WTC11 (cell line): ENCODE data around the gene DNAJC2.
"Not testable (repeated sequence)": the region's sequence is repeated elsewhere in the genome, so short reads cannot be mapped to it uniquely, and the experiment has no call there.

Experiments
- AFF4 ChIP-seq: sonication (generic); formaldehyde crosslinking; IDR thresholded peaks from 2 replicates; pipeline ENCODE4 v1.8.1; 2023; ENCODE audit warnings: mild to moderate bottlenecking, missing genetic modification reagents, borderline replicate concordance
- CBFB ChIP-seq: sonication (generic); formaldehyde crosslinking; IDR thresholded peaks from 2 replicates; pipeline ENCODE4 v1.8.1; 2022; ENCODE audit warnings: mild to moderate bottlenecking, low read depth, missing genetic modification reagents
- ELF4 ChIP-seq: sonication (generic); formaldehyde crosslinking; IDR thresholded peaks from 2 replicates; pipeline ENCODE4 v1.8.1; 2022; ENCODE audit warnings: low read depth, mild to moderate bottlenecking, moderate library complexity, missing genetic modification reagents
- ZBTB21 ChIP-seq: sonication (generic); formaldehyde crosslinking; IDR thresholded peaks from 2 replicates; pipeline ENCODE4 v1.8.1; 2023; ENCODE audit warnings: mild to moderate bottlenecking, missing genetic modification reagents, borderline replicate concordance
- TF ChIP-seq, protein P1 (sequence below): fragments of 250-450 bp; sonication (Bioruptor Pico); IDR thresholded peaks from 2 replicates; pipeline ENCODE4 v1.9.0; 2021; ENCODE audit warnings: mild to moderate bottlenecking
- TF ChIP-seq, protein P2 (sequence below): fragments of 200-600 bp; IDR thresholded peaks from 2 replicates; pipeline ENCODE4 v1.8.0; 2022; ENCODE audit warnings: antibody characterized with exemption
- TF ChIP-seq, protein P3 (sequence below): sonication (generic); formaldehyde crosslinking; IDR thresholded peaks from 2 replicates; pipeline ENCODE4 v1.8.1; 2022; ENCODE audit warnings: missing genetic modification reagents, borderline replicate concordance
- TF ChIP-seq, protein P4 (sequence below): sonication (generic); formaldehyde crosslinking; IDR thresholded peaks from 2 replicates; pipeline ENCODE4 v1.8.0; 2023; ENCODE audit warnings: mild to moderate bottlenecking, missing genetic modification reagents
- TF ChIP-seq, protein P5 (sequence below): sonication (generic); formaldehyde crosslinking; IDR thresholded peaks from 2 replicates; pipeline ENCODE4 v1.8.1; 2023; ENCODE audit warnings: mild to moderate bottlenecking, missing genetic modification reagents, moderate library complexity

- TF ChIP-seq CBFB; ZBTB21 (CRISPR knock-in tag); ELF4 (CRISPR knock-in tag); AFF4 (CRISPR knock-in tag): not testable (repeated sequence)
- TF ChIP-seq, protein P1, sequence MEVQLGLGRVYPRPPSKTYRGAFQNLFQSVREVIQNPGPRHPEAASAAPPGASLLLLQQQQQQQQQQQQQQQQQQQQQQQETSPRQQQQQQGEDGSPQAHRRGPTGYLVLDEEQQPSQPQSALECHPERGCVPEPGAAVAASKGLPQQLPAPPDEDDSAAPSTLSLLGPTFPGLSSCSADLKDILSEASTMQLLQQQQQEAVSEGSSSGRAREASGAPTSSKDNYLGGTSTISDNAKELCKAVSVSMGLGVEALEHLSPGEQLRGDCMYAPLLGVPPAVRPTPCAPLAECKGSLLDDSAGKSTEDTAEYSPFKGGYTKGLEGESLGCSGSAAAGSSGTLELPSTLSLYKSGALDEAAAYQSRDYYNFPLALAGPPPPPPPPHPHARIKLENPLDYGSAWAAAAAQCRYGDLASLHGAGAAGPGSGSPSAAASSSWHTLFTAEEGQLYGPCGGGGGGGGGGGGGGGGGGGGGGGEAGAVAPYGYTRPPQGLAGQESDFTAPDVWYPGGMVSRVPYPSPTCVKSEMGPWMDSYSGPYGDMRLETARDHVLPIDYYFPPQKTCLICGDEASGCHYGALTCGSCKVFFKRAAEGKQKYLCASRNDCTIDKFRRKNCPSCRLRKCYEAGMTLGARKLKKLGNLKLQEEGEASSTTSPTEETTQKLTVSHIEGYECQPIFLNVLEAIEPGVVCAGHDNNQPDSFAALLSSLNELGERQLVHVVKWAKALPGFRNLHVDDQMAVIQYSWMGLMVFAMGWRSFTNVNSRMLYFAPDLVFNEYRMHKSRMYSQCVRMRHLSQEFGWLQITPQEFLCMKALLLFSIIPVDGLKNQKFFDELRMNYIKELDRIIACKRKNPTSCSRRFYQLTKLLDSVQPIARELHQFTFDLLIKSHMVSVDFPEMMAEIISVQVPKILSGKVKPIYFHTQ (CRISPR knock-in tag): not testable (repeated sequence)
- TF ChIP-seq, protein P2, sequence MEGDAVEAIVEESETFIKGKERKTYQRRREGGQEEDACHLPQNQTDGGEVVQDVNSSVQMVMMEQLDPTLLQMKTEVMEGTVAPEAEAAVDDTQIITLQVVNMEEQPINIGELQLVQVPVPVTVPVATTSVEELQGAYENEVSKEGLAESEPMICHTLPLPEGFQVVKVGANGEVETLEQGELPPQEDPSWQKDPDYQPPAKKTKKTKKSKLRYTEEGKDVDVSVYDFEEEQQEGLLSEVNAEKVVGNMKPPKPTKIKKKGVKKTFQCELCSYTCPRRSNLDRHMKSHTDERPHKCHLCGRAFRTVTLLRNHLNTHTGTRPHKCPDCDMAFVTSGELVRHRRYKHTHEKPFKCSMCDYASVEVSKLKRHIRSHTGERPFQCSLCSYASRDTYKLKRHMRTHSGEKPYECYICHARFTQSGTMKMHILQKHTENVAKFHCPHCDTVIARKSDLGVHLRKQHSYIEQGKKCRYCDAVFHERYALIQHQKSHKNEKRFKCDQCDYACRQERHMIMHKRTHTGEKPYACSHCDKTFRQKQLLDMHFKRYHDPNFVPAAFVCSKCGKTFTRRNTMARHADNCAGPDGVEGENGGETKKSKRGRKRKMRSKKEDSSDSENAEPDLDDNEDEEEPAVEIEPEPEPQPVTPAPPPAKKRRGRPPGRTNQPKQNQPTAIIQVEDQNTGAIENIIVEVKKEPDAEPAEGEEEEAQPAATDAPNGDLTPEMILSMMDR: not testable (repeated sequence)
- TF ChIP-seq, protein P3, sequence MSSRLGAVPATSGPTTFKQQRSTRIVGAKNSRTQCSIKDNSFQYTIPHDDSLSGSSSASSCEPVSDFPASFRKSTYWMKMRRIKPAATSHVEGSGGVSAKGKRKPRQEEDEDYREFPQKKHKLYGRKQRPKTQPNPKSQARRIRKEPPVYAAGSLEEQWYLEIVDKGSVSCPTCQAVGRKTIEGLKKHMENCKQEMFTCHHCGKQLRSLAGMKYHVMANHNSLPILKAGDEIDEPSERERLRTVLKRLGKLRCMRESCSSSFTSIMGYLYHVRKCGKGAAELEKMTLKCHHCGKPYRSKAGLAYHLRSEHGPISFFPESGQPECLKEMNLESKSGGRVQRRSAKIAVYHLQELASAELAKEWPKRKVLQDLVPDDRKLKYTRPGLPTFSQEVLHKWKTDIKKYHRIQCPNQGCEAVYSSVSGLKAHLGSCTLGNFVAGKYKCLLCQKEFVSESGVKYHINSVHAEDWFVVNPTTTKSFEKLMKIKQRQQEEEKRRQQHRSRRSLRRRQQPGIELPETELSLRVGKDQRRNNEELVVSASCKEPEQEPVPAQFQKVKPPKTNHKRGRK (CRISPR knock-in tag): not testable (repeated sequence)
- TF ChIP-seq, protein P4, sequence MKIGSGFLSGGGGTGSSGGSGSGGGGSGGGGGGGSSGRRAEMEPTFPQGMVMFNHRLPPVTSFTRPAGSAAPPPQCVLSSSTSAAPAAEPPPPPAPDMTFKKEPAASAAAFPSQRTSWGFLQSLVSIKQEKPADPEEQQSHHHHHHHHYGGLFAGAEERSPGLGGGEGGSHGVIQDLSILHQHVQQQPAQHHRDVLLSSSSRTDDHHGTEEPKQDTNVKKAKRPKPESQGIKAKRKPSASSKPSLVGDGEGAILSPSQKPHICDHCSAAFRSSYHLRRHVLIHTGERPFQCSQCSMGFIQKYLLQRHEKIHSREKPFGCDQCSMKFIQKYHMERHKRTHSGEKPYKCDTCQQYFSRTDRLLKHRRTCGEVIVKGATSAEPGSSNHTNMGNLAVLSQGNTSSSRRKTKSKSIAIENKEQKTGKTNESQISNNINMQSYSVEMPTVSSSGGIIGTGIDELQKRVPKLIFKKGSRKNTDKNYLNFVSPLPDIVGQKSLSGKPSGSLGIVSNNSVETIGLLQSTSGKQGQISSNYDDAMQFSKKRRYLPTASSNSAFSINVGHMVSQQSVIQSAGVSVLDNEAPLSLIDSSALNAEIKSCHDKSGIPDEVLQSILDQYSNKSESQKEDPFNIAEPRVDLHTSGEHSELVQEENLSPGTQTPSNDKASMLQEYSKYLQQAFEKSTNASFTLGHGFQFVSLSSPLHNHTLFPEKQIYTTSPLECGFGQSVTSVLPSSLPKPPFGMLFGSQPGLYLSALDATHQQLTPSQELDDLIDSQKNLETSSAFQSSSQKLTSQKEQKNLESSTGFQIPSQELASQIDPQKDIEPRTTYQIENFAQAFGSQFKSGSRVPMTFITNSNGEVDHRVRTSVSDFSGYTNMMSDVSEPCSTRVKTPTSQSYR: not testable (repeated sequence)
- TF ChIP-seq, protein P5, sequence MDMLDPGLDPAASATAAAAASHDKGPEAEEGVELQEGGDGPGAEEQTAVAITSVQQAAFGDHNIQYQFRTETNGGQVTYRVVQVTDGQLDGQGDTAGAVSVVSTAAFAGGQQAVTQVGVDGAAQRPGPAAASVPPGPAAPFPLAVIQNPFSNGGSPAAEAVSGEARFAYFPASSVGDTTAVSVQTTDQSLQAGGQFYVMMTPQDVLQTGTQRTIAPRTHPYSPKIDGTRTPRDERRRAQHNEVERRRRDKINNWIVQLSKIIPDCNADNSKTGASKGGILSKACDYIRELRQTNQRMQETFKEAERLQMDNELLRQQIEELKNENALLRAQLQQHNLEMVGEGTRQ (CRISPR knock-in tag): not testable (repeated sequence)
Measured at GRCh38 chr7:103282802-103283427, 61.7 kb downstream of the DNAJC2 start.
